ENCODE results near the gene PSMD1. TPM values are rescaled to one million over a fixed set of nuclear protein-coding genes. Genes with fewer than 3 reads are reported as not detected.
"Not testable (repeated sequence)": the region's sequence is repeated elsewhere in the genome, so short reads cannot be mapped to it uniquely, and the experiment has no call there.

PSMD1 gene
- total and polyA plus RNA-seq, 7 donors, result 41.2 to 90.3 (median 50.7) TPM

DNA sequence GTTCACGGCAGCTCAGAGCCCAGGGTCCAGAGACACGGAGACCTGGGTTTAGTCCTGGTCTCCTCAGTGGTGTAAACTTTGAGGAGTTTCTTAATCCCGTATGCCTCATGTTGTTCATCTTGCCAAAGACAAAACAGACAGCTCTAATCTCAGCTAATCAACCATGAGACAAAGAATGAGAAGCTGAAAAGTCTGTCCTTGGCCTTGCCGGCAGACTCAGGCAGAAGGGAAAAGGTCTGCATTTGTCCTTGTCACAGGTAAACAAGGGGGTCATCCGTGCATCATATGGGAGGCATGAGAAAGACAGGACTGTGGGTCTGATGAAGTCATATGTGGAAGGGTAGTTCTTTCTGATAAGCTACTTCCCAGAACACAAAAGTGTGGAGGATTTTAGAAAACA is 139.9 kb downstream of the PSMD1 start:
- H3K4me1 ChIP-seq, result peaks cover 0 to 50% (median 48%) of the 10 kb centered on the region in 4 donors
- no peaks in the 10 kb centered on the region for H3K9me3 ChIP-seq
- 87 to 93% methylated on average over 5 of the region's 5 CpGs for WGBS, 2 donors
- H3K27me3 ChIP-seq, result no peaks in the 10 kb centered on the region
- TF ChIP-seq POLR2A (IDR thresholded peaks at IDR 0.05), result no peak
- TF ChIP-seq POLR2AphosphoS5 (IDR thresholded peaks at IDR 0.05), result no peak
- TF ChIP-seq, protein P1, sequence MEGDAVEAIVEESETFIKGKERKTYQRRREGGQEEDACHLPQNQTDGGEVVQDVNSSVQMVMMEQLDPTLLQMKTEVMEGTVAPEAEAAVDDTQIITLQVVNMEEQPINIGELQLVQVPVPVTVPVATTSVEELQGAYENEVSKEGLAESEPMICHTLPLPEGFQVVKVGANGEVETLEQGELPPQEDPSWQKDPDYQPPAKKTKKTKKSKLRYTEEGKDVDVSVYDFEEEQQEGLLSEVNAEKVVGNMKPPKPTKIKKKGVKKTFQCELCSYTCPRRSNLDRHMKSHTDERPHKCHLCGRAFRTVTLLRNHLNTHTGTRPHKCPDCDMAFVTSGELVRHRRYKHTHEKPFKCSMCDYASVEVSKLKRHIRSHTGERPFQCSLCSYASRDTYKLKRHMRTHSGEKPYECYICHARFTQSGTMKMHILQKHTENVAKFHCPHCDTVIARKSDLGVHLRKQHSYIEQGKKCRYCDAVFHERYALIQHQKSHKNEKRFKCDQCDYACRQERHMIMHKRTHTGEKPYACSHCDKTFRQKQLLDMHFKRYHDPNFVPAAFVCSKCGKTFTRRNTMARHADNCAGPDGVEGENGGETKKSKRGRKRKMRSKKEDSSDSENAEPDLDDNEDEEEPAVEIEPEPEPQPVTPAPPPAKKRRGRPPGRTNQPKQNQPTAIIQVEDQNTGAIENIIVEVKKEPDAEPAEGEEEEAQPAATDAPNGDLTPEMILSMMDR (IDR thresholded peaks at IDR 0.05), result no peak
- no peak for TF ChIP-seq EP300 (IDR thresholded peaks at IDR 0.05)
- DNase-seq, result no peak
- intact Hi-C loops (cut with DNase I), result no loop called here
- H3K4me3 ChIP-seq, result no peak overlapping the region
- no peaks in the 10 kb centered on the region for H3K36me3 ChIP-seq
- no peak overlapping the region for H3K27ac ChIP-seq

DNA sequence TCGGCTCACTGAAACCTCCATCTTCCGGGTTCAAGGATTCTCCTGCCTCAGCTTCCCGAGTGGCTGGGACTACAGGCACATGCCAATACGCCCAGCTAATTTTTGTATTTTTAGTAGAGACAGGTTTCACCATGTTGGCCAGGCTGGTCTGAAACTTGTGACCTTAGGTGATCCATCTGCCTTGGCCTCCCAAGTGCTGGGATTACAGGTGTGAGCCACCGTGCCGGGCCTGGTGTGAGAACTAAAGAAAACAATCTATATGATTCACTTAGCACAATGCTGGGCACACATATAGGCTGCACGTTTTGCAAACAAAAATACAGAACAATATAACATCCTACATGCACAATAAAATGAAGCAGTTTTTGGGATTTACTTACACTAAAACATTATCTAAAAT is 140.5 kb downstream of the PSMD1 start:
- H3K27me3 ChIP-seq; intact Hi-C loops (cut with DNase I); H3K9me3 ChIP-seq; H3K4me3 ChIP-seq; H3K36me3 ChIP-seq: not testable (repeated sequence)
- Histone ChIP-seq H3K27ac (peak overlapping the region in 3 of 4 donors; percentile 83 to 91 (median 85)), H3K4me1 (peaks cover 0 to 48% (median 43%) of the 10 kb centered on the region in 4 donors)
- DNase-seq, result peak; percentile 27
- 84 to 95% methylated on average over 7 of the region's 7 CpGs for WGBS, 2 donors

DNA sequence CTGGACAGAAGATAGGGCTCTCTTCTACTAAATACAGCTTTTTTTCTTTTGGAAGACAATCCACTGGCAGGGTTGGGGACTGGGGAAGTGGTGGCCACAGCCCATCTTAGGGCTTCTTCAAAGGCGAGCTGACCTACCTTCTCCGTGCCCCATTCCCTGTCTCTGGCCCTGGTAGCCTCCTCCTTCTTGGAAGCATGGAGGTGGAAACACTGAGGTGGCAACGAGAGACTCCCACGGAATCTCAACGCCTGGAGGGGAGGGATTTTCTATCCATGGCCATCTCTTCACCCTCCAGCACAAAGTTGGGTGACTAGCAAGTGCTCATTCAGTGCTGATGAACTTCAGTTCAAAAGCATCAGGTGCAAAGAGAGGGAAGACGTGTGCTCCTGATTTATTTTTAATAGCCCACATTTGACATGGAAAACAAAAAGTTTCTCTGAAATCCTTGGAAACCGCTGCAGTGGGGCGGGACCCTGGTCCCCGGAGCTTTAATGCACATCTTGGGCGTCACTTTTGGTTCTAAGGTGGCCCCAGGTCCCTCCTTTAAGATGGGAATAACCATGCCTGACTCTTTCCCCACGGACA is 141.1 kb downstream of the PSMD1 start:
- intact Hi-C loops (cut with DNase I), result loop anchor here (2.0 kb wide), 1 partner anchor 93 kb away; no protein-coding TSS in a partner anchor
- Histone ChIP-seq H3K27ac (peak overlapping the region; percentile 77 to 91 (median 84)), H3K4me3 (peak overlapping the region; percentile 57 to 81 (median 77)), H3K9me3 (no peaks in the 10 kb centered on the region), H3K36me3 (no peaks in the 10 kb centered on the region), H3K4me1 (peaks cover 0 to 50% (median 40%) of the 10 kb centered on the region in 4 donors), H3K27me3 (no peaks in the 10 kb centered on the region)
- no peak for TF ChIP-seq EP300 (IDR thresholded peaks at IDR 0.05)
- TF ChIP-seq, protein P1 (IDR thresholded peaks at IDR 0.05), result no peak
- TF ChIP-seq POLR2A (IDR thresholded peaks at IDR 0.05), result no peak
- no peak for TF ChIP-seq POLR2AphosphoS5 (IDR thresholded peaks at IDR 0.05)
- peak; percentile 55 for DNase-seq
- WGBS, 2 donors, result 16 to 29% methylated on average over 11 of the region's 11 CpGs

DNA sequence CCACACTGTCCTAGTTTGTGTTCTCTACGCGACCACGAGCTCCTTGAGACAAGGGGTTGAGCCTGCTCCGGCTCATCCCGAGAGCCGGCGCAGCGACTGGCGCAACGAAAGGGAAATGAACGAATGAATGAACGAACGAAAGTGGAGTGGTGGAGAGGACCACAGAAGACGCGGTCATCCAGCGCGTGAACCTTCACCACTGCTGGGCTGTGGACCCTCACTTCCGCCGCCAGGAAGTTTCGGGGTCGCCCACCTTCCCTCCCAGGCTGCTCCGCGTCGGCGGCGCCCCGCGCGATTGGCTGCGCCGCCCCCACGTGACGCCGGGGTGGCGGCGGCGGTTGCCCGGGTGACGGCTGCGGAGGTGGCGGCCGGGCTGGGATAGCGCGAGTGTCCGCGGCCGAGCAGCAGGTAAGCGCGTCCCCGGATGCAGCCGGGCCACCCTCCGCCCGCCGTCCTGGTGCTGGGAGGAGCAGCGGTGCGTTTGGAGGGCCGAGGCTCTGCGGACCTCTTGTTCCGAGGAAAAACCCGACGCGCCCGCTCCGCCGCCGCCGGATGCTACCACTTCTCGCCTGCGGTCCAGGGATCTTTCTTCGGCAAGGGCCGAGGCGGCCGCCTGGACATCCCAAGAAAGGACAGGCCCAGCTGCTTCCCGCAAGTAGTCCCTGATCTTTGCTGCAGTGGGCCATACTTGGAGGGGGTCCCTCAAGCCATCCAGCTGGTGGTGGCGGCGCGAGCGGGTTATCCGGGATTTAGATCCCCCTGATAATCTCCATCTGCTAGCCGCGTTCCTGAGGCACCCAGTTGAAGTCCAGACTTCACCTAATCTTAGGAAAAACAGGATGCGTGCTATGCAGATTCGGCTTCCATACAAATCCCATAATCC is 141.9 kb downstream of the PSMD1 start, which contains the start of gene ARMC9:
ARMC9 (plus strand) TSS at position 341 of the 883 bp plus-strand sequence. CDS start 7,608 bp downstream, outside the sequence.
- intact Hi-C loops (cut with DNase I), result loop anchor here (2.0 kb wide), 1 partner anchor 94 kb away; no protein-coding TSS in a partner anchor
- Histone ChIP-seq H3K27me3 (no peaks in the 10 kb centered on the region), H3K9me3 (no peaks in the 10 kb centered on the region), H3K4me3 (peak within 1 kb of the TSS; percentile 57 to 81 (median 77)), H3K27ac (peak within 1 kb of the TSS; percentile 77 to 91 (median 84)), H3K36me3 (peaks cover 0 to 6% (median 0%) of the 10 kb centered on the region in 4 donors), H3K4me1 (peaks cover 0 to 48% (median 36%) of the 10 kb centered on the region in 4 donors)
- WGBS, 2 donors, result 1% methylated on average over 83 of the region's 83 CpGs
- DNase-seq, result peak; percentile 82
- TF ChIP-seq POLR2AphosphoS5 (IDR thresholded peaks at IDR 0.05) (peak; percentile 19 to 75 (median 60)), POLR2A (IDR thresholded peaks at IDR 0.05) (peak in 1 of 2 donors; percentile 35), EP300 (IDR thresholded peaks at IDR 0.05) (no peak)
- TF ChIP-seq, protein P1 (IDR thresholded peaks at IDR 0.05), result no peak

DNA sequence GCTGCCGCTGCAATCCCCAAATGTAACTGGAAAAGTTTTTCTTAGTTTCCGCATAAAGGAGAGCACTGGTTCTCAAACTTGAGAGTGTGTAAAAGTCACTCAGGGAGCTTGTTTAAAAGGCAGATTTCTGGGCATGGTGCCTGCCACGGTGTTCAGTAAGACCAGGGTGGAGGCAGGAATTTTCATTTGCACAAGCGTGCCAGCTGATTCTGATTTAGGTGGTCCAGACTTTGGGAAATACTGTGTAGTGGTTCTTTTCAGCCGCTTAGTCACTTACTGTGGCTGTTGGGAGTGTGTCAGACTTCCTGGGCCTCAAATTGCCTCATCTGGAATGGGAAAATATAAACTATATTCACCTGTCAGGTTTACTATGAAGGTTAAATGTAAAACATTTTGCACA is 142.6 kb downstream of the PSMD1 start:
- intact Hi-C loops (cut with DNase I), result loop anchor here (2.0 kb wide), 1 partner anchor 94 kb away; no protein-coding TSS in a partner anchor
- no peaks in the 10 kb centered on the region for H3K9me3 ChIP-seq
- peak overlapping the region; percentile 77 to 91 (median 84) for H3K27ac ChIP-seq
- H3K27me3 ChIP-seq, result no peaks in the 10 kb centered on the region
- peak overlapping the region; percentile 57 to 81 (median 77) for H3K4me3 ChIP-seq
- peaks cover 0 to 50% (median 36%) of the 10 kb centered on the region in 4 donors for H3K4me1 ChIP-seq
- peak; percentile 69 for DNase-seq
- TF ChIP-seq POLR2A (IDR thresholded peaks at IDR 0.05), result no peak
- TF ChIP-seq, protein P1 (IDR thresholded peaks at IDR 0.05), result no peak
- no peak for TF ChIP-seq EP300 (IDR thresholded peaks at IDR 0.05)
- TF ChIP-seq POLR2AphosphoS5 (IDR thresholded peaks at IDR 0.05), result no peak
- H3K36me3 ChIP-seq, result peaks cover 0 to 6% (median 0%) of the 10 kb centered on the region in 4 donors
- whole genome bisulfite sequencing, 2 donors, result 31 to 52% methylated on average over 5 of the region's 5 CpGs
